Occipital lobe (tissue), 2 donors: Measurements from ENCODE around the gene MAGEC3. TPM values are rescaled to one million over a fixed set of nuclear protein-coding genes. Genes with fewer than 3 reads are reported as not detected.
"Not testable (repeated sequence)": the region's sequence is repeated elsewhere in the genome, so short reads cannot be mapped to it uniquely, and the experiment has no call there.

Experiments
- DNase-seq: peaks from one replicate; lab custom pipeline; 2025; lab: John Stamatoyannopoulos, UW
- total RNA-seq: library from RNA; depleted of rRNA; stranded (reverse); fragments of >200 nt; gene quantifications from one replicate; pipeline ENCODE4 v1.2.3, GENCODE V29; 2014

The MAGEC3 gene, protein sequence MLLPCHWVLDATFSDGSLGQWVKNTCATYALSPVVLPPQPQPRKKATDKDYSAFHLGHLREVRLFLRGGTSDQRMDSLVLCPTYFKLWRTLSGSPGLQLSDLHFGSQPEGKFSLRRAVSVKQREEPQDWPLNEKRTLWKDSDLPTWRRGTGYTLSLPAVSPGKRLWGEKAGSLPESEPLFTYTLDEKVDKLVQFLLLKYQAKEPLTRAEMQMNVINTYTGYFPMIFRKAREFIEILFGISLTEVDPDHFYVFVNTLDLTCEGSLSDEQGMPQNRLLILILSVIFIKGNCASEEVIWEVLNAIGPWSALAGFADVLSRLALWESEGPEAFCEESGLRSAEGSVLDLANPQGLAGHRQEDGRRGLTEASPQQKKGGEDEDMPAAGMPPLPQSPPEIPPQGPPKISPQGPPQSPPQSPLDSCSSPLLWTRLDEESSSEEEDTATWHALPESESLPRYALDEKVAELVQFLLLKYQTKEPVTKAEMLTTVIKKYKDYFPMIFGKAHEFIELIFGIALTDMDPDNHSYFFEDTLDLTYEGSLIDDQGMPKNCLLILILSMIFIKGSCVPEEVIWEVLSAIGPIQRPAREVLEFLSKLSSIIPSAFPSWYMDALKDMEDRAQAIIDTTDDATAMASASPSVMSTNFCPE
- 0.47 TPM for total RNA-seq

DNA sequence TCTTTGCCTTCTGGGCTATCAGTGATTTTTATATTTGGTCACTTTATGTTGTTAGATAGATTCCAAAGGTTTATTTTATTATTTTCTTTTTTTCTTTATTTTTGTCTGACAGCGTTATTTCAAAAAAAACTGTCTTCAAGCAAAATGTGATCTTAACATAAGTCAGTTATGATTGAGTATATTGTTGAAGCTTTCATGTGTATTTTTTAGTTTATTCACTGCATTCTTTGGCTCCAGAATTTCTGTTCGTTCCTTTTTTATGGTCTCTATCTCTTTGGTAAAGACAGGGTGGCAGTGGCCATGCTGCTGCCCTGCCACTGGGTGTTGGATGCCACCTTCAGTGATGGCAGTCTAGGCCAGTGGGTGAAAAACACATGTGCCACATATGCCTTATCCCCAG, at the start of gene MAGEC3:
Gene MAGEC3, plus strand, starts transcription at position 301 of the 400 bp plus-strand sequence. Its CDS starts 0 bp downstream, at position 301.
- no peak for DNase-seq

DNA sequence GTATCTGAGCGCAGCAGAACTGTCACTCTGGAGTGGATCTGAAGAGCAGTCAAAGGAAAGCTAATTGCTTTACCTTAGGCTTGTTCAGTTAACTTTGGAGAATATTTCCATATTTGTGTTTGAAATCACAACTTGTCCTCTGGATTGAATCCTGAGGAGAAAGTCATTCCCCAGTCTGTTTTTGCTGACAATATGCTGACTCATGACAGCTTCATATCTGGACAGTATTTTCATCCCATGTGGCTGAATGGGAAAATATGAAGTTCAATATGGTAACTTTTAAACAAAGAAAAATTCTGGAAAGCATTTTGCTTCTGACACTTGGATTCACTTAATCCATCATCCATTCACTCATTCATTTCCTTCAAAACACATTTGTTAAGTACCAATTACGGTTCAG, 46.3 kb upstream of the MAGEC3 start:
- no peak for DNase-seq

DNA sequence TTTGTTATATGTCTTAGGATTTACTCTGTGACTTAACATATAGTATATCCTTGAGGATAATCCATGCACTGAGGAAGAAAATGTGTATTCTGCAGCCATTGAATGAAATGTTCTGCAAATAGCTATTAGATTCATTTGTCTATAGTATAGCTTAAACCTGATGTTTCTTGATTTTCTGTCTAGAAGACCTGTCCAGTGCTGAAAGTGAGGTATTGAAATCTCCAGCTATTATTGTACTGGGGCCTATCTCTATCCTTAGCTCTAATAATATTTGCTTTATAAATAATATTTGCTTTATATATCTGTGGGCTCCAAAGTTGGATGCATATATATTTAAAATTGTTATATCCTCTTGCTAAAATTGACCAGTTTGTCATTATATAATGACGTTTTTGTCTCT, 26.7 kb upstream of the MAGEC3 start:
- no peak for DNase-seq

DNA sequence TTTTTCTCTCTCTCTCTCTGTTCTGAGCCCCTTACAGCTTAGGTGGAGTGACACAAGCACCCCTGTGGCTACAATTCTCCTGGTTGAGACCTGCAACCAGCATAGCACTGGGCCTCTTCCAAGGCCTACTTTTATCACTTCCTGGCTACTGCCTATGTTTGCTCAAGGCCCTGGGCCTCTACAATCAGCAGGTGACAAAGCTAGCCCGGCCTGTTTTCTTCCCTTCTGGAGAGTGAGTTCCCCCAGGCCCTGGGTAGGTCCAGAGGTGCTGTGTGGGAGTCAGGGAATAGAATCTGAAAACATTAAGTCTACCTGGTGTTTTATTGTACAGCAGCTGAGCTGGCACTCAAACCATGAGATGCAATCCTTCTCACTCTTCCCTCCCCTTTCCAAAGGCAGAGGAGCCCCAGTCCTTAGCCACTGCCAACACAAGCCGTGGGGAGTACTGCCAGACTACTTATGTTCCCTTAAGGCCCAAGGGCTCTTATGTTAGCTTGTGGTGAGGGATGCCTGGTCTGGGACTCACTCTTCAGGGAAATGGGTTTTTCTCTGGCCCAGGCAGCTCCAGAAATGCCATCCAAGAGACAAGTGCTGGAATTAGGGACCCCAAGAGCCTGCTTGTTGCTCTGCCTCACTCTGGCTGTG, 23.8 kb upstream of the MAGEC3 start:
- no peak for DNase-seq

DNA sequence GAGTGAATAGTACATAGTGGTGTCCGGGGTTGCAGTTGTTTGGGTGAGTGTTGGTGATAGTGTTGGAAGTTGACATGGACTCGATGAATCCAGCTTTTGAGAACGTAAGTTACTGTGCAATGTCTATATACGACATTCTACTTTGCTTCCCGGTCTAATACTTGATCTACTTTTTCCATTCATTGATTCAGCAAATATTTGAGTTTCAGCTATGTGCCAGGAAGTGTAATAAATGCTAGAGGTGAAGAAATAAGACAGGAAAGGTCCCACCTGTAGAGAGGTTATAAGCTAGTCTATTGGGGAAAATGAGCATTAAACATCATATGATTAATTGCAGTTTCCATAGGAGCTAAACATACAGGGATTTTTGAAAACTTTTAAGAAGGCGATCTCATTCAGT, 22.2 kb upstream of the MAGEC3 start:
- DNase-seq, result no peak

DNA sequence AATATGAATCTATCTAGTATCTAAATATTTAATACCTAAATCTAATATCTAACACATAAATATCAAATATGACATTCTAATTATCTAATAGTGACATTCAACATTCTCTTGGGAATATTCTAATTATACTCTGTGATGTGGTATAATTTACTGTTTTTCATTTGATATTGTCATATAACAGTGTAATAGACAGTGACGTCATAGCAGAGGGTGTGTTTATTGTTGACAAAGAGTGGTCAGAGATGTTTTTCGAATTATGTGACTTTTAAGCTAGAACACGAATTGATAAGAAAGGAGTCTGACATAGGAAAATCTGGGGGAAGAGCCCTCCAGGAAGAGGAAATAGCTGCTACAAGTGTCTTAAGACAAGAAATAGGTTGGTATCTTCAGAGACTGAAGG, 5.9 kb upstream of the MAGEC3 start:
- DNase-seq, result no peak

DNA sequence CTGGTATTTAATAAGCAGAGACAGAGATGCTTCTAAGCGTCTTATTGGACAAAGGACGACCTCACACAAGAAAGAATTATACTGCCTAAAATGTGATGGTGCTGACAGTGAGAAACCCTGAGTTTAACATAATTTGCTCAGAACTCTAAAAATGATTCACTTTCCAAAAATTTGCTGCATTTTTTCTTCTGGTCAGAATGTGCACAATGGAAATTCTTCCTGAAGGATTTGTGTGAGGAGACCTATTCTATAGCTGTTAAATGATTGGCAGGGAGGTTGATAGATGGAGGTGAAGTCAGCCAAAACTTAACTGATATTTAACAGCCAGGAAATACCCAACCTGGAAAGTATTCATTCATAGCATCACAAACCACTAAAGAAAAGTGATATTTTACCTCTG, 1.7 kb downstream of the MAGEC3 start:
- DNase-seq, result no peak

DNA sequence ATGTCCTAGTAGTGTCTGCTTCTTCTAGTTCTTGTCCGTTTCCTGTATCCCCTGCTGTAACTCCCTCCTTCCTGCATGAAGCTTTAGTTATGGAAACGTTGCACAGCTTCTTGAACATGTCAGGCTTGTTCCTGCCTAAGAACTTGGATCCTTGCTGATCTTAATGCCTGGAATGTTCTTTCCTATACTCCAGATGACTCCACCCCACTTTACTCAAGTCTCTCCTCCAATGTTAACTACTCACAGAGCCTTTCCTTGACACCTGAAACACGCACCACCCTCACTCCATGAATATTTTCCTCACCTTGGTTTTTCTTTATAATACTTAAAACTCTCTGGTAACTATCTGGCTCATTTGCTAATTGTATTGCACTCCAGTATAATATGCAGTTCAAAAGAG, 19.4 kb downstream of the MAGEC3 start:
- DNase-seq, result no peak

DNA sequence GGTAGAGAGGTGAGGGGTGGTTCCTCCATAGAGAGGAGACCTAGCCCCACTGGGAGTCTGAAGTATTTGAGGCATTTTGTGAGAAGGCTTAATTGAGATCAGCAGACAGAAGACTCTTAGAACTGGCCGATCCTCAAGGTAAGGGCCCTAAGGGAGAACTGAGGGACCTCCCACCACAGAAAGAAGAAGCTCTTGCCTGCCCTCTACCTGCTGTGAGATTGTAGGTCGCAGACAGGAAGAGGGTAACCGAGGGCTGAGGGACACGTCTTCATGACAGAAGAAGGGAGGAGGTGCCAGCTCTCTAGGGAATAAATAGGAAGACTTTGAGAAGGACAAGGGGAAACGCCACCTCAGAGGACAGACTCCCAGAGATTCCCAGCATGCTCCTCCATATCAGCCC, 41.5 kb downstream of the MAGEC3 start:
- no peak for DNase-seq

DNA sequence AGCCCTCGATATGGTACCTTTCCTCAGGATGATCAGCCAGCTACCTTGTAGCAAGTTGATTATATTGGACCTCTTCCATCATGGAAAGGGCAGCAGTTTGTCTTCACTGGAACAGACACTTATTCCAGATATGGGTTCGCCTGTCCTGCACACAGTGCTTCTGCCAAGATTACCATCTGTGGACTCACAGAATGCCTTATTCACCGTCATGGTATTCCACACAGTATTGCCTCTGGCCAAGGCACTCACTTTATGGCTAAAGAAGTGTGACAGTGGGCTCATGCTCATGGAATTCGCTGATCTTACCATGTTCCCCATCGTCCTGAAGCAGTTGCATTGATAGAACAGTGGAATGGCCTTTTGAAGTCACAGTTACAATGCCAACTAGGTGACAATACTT, 50.7 kb downstream of the MAGEC3 start:
- DNase-seq, result not testable (repeated sequence)

DNA sequence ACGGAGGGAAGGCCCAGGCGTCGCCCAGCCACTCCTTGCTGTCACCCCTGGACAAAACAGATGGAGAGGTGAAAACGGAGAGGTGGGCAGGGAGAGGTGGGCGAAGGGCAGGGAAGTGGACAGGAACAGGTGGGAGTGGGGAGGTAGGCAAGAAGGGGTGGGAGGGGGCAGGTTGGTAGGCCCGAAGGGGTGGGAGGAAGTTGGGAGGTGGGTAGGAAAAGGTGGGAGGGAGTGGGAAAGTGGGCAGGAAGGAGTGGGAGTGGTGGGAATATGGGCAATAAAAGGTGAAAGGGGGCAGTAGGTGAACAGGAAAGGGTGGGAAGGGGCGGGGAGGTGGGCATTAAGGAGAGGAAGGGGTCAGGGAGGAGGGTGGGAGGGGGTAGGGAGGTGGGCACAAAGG, 56.6 kb downstream of the MAGEC3 start:
- no peak for DNase-seq

DNA sequence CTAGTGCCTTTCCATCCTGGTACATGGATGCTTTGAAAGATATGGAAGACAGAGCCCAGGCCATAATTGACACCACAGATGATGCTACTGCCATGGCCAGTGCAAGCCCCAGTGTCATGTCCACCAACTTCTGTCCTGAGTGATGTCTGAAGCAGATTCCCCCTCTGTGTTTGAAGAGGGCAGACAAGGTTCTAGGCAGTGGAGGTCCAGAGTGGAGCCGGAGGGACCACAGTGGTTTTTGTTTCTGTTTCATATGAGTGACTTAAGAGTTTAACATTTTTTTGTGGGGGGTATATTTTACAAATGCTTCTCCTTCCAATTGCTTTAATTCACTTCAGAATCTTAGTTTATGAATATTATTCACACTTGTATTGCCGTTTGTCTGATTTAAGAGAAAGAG, 59.6 kb downstream of the MAGEC3 start:
- no peak for DNase-seq

DNA sequence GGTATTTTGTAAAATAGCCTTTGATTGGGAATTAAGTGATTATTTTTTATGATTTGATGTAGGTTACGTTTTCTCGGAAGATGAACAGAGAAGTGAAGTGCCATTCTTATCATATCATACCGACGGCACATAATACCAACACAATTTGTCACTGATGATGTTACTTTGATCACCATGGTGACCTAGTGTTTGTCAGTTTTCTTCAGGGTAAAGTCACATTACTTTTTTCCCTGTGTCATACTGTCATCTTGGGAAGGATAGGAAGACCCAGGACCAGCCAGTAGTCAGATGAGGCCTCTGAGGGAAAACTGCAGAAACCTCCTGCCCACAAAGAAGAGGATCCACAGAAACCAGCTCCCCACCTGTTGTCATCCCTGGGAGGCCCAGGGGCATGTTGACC, 64.2 kb downstream of the MAGEC3 start:
- no peak for DNase-seq

DNA sequence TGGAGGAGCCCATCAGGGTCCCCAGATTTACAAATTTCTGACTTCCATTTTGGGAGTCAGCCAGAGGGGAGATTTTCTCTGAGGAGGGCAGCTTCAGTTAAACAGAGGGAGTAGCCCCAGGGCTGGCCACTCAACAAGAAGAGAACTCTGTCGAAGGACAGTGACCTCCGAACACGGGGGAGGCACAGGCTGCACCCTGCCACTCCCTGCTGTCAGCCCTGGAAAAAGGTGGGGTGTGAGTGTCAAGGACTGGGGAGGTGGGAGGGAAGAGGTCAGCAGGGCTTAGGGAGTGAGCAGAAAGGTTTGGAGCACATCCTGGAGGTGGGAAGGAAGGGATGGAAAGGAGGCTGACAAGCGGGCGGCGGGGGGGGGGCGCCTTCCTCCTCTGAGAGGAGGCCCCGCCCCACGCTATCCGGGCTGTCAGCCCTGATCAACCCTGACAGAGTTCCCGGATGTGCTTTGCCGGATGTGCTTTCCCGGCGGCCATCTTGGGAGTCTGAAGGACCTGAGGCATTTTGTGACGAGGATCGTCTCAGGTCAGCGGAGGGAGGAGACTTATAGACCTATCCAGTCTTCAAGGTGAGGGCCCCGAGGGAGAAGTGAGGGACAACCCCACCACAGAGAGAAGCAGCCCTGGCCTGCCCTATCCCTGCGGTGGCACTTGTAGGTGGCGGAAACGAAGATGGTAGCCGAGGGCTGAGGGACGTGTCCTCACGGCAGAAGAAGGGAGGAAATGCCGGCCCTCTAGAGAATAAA, 65.5 kb downstream of the MAGEC3 start, which contains the start of gene MAGEC1:
Gene MAGEC1, plus strand, starts transcription at position 495 of the 756 bp plus-strand sequence. CDS start 1,179 bp downstream, outside the sequence.
- DNase-seq, result no peak

DNA sequence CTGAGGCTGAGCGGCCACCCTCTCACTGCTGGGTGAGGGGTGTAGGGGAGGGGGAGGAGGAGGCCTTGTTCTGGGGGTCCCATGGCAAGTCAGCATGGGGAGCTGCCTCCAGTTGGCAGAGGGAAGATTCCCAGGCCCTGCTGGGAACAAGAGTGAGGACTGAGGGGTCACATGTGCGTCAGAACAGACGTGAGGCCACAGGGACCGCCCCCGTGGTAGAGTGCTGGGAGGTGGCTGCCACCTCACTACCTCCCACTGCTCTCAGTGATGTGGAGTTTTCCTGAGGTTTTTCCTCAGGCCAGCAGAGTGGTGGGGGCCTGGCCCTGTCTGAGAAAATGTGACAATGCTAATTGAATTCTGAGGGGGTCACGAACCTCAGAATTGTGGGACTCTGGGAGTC, 66.1 kb downstream of the MAGEC3 start:
- DNase-seq, result no peak

DNA sequence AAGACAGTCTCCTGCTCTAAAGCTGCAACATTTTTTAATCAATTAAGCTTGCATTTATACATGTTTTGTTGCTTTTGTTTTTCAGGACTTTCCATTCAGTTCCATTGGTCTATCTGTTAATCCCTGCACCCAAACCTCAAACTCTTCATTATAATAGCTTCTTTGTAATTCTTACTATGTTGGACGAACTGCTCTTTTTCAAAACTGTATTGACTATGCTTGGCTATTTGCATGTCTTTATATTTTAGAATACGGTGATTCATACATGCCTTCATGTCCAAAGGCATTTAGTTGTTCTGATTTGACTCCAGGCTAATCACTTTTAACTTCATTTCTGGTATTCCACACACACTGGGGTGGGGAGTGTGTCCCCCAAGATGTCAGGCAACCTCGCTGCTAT, 79.7 kb downstream of the MAGEC3 start:
- DNase-seq, result no peak

DNA sequence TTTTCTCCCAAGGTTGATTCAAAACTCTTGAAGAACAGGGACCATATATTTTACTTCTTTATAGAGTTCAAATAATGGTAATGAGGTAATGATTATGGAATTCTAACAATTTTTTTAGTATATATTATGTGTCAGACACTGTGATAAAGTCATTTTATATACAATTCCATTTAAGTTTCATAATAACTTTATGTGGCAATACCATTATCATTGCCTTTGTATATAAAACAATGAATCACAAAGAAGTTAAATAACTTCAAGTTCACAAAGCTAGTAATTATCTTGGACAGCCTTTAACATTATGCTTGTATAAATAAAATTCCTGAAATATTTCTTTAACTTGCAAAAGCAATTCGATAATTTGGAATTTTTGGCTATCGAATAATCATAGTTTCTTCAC, 86.2 kb downstream of the MAGEC3 start:
- DNase-seq, result no peak

DNA sequence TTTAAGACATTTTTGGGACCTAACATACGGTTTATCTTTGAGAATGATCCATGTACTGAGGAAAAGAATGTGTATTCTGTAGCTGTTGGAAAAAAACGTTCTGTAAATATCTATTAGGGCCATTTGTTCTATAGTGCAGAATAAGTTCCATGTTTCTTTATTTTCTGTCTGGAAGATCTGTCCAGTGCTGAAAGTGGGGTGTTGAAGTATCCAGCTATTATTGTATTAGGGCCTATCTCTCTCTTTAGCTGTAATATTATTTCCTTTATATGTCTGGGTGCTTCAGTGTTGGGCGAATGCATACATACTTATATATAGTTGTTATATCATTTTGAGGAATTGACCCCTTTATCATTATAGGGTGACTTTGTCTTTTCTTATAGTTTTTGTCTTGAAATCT, 90.3 kb downstream of the MAGEC3 start:
- DNase-seq, result no peak

DNA sequence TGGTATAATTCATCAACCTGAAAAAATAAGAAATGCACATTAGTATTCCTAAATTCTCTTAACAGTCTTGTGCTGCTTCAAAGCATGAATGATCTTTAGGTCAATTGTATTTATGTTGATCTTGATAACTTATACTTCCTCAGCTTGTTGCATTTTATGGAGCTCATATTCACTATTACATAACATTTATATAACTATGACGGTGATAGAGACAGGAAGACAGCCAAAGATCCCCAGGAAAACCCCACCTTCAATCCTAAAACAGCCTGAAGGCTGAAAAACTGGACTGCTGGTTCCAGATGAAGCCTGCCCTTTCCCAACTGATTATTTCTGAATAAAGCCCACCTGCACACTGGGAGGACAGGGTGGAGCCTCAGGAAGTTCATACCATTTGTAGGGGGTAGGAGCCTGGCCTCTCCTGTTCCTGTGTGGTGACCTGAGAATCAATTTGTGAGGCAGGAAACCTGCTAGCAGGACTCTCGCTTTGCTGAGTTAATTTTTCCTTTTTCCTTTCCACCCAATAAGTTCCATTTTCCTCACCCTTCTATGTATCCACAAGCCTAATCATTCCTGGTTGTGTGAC, 96.0 kb downstream of the MAGEC3 start:
- DNase-seq, result no peak

DNA sequence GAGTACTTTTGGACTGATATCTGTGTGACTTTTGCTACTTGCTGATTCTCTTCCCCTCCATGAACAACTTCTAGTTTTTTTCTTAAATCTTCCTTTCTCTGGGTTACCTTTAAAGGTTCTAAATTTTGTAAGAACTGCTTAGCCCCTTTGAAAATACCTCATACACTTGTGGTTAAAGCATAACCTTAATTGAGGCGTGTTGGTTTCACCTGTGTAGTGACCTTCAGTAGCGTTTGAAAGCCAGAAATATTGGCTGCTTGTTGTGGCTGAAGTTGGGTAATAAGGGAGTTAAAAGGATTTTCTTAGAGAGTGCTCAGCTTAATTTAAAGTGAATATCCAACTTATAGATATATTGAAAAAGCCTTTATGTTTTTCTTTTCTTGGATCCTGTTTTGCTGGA, 97.5 kb downstream of the MAGEC3 start:
- DNase-seq, result no peak

DNA sequence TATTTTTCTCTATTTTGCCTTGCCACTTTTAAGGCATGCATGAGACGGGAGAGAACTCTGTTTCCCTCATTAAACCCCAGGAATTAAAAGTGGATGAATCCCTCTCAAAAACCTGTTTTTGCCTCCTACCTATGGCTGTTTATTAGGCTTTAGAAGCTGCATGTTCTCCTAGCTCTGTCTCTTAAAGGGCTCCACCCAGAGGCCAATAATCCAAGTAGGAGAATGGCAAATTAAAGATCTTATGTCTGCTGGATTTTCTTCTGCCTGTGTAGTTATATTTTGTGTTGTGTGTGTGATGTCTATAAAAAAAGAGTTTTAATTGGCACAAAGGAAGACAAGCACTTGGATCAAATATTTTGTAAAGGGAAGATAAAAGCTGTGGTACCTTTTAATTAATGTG, 98.0 kb downstream of the MAGEC3 start:
- DNase-seq, result no peak
